K562 (cell line): ENCODE results near the gene RNF4. TPM values are rescaled to one million over a fixed set of nuclear protein-coding genes. Genes with fewer than 3 reads are reported as not detected.

Experiments used
- BCL6 ChIP-seq: fragments of 250-450 bp; sonication (Bioruptor Pico); IDR thresholded peaks from 2 replicates; pipeline ENCODE4 v1.4.0; 2020
- CBFA2T2 ChIP-seq: fragments of 450-650 bp; conservative IDR thresholded peaks from 2 replicates; pipeline ENCODE4 v1.6.1; 2017; ENCODE audit warnings: mild to moderate bottlenecking
- ESRRA ChIP-seq: fragments of 450-650 bp; IDR thresholded peaks from 2 replicates; pipeline ENCODE4 v1.6.1; 2014; ENCODE audit warnings: low read depth, mild to moderate bottlenecking, moderate library complexity, borderline replicate concordance
- FOS ChIP-seq: IDR thresholded peaks from 3 replicates; pipeline ENCODE4 v1.6.1; 2011; ENCODE audit not compliant: insufficient read length; ENCODE audit errors: extremely low read depth
- FOXJ3 ChIP-seq: sonication (generic); formaldehyde crosslinking; IDR thresholded peaks from 2 replicates; pipeline ENCODE4 v1.4.0; 2020; ENCODE audit warnings: mild to moderate bottlenecking, missing genetic modification reagents
- IRF2 ChIP-seq: sonication (generic); formaldehyde crosslinking; IDR thresholded peaks from 2 replicates; pipeline ENCODE4 v1.8.1; 2022; ENCODE audit warnings: mild to moderate bottlenecking, missing genetic modification reagents
- JUNB ChIP-seq: fragments of 450-650 bp; formaldehyde crosslinking; conservative IDR thresholded peaks from 2 replicates; pipeline ENCODE4 v1.4.0; 2020; ENCODE audit warnings: mild to moderate bottlenecking
- MEF2D ChIP-seq: conservative IDR thresholded peaks from 2 replicates; pipeline ENCODE4 v1.6.1; 2016; ENCODE audit warnings: low read depth, missing genetic modification characterization, missing compliant biosample characterization
- MYNN ChIP-seq, 2 experiments: sonication (generic); formaldehyde crosslinking in 1 of 2; IDR thresholded peaks; 2 replicates each; pipeline versions ENCODE4 v1.5.0 to v1.6.1; 2016 to 2020; ENCODE audit warnings: antibody characterized with exemption in 1 of 2, missing genetic modification reagents in 1 of 2
- NR2F6 ChIP-seq: fragments of 450-650 bp; formaldehyde crosslinking; IDR thresholded peaks from 2 replicates; pipeline ENCODE4 v1.4.0; 2020; ENCODE audit warnings: mild to moderate bottlenecking
- PCBP2 ChIP-seq: fragments of 200-400 bp; formaldehyde crosslinking; IDR thresholded peaks from 2 replicates; pipeline ENCODE4 v1.6.1; 2018; ENCODE audit warnings: low read length, low read depth, mild to moderate bottlenecking, moderate library complexity; ENCODE audit not compliant: poor library complexity, severe bottlenecking
- POLR2H ChIP-seq: IDR thresholded peaks from 2 replicates; pipeline ENCODE4 v1.6.1; 2016; ENCODE audit warnings: missing genetic modification characterization, low read depth, mild to moderate bottlenecking, control low read depth, missing compliant biosample characterization, moderate library complexity
- POLR3A ChIP-seq: IDR thresholded peaks from 2 replicates; pipeline ENCODE4 v1.6.1; 2011; ENCODE audit warnings: borderline replicate concordance, mild to moderate bottlenecking, moderate library complexity; ENCODE audit not compliant: insufficient read length, insufficient read depth; ENCODE audit errors: extremely low read depth
- PTTG1 ChIP-seq: fragments of 450-650 bp; IDR thresholded peaks from 2 replicates; pipeline ENCODE4 v1.6.1; 2016; ENCODE audit warnings: low read depth, mild to moderate bottlenecking, missing genetic modification characterization, missing compliant biosample characterization
- RBFOX2 ChIP-seq: fragments of 200-400 bp; formaldehyde crosslinking; IDR thresholded peaks from 2 replicates; pipeline ENCODE4 v1.6.1; 2017; ENCODE audit warnings: low read depth, mild to moderate bottlenecking, low read length, moderate library complexity
- SMAD3 ChIP-seq: fragments of 450-650 bp; formaldehyde crosslinking; conservative IDR thresholded peaks from 2 replicates; pipeline ENCODE4 v1.4.0; 2020; ENCODE audit warnings: mild to moderate bottlenecking
- SMARCA5 ChIP-seq: fragments of 450-650 bp; IDR thresholded peaks from 2 replicates; pipeline ENCODE4 v1.6.1; 2016
- TAF9B ChIP-seq: fragments of 450-650 bp; IDR thresholded peaks from 2 replicates; pipeline ENCODE4 v1.6.1; 2018; ENCODE audit warnings: mild to moderate bottlenecking; ENCODE audit not compliant: partially characterized antibody
- TCF7 ChIP-seq: sonication (generic); IDR thresholded peaks from 2 replicates; pipeline ENCODE4 v1.6.1; 2016; ENCODE audit warnings: antibody characterized with exemption, borderline replicate concordance
- WHSC1 ChIP-seq: IDR thresholded peaks from one replicate; pipeline ENCODE4 v1.6.1; 2012; ENCODE audit warnings: low read length, control low read depth, inconsistent platforms
- ZC3H4 ChIP-seq: sonication (generic); formaldehyde crosslinking; IDR thresholded peaks from 2 replicates; pipeline ENCODE4 v1.9.0; 2021; ENCODE audit warnings: missing genetic modification reagents, borderline replicate concordance
- ZFP1 ChIP-seq: fragments of 450-650 bp; formaldehyde crosslinking; IDR thresholded peaks from 2 replicates; pipeline ENCODE4 v1.4.0; 2020; ENCODE audit warnings: mild to moderate bottlenecking, mixed read lengths
- ZFX ChIP-seq: sonication (generic); formaldehyde crosslinking; IDR thresholded peaks from 2 replicates; pipeline ENCODE4 v1.8.0; 2022; ENCODE audit warnings: mild to moderate bottlenecking, missing genetic modification reagents, moderate library complexity
- ZNF124 ChIP-seq: sonication (generic); formaldehyde crosslinking; IDR thresholded peaks from 2 replicates; pipeline ENCODE4 v1.8.1; 2022; ENCODE audit warnings: missing genetic modification reagents
- ZSCAN29 ChIP-seq: fragments of 450-650 bp; IDR thresholded peaks from 2 replicates; pipeline ENCODE4 v1.6.1; 2017
- polyA plus RNA-seq, 8 experiments: library from polyadenylated mRNA; depleted of rRNA in 4 of 8; stranded (reverse) in 5 of 8; unstranded in 3 of 8; fragments of >200 nt; fragmentation: Nextera tagmentation in 2 of 8; fragmentation: Illumina TruSeq in 1 of 8; extraction: Ambion mirVana in 2 of 8; extraction: Trizol in 1 of 8; gene quantifications; 2 replicates each; pipeline versions ENCODE4 v1.2.1 to v1.2.3, GENCODE V29; 2011 to 2014; ENCODE audit warnings: inconsistent platforms in 1 of 8, missing spikeins in 1 of 8
- total RNA-seq, 7 experiments: library from RNA; depleted of rRNA in 6 of 7; stranded (reverse); fragments of >200 nt in 6 of 7; fragmentation: Illumina TruSeq in 2 of 7; extraction: Trizol in 2 of 7; gene quantifications; 2 replicates each; pipeline versions ENCODE4 v1.2.1 to v1.2.3, GENCODE V29; 2011 to 2021; ENCODE audit warnings: low replicate concordance in 1 of 7
- TF ChIP-seq, protein P1 (sequence below): fragments of 250-450 bp; sonication (Bioruptor Pico); IDR thresholded peaks from 2 replicates; pipeline ENCODE4 v1.8.0; 2022; ENCODE audit warnings: moderate library complexity, mild to moderate bottlenecking, inconsistent platforms
- TF ChIP-seq, protein P2 (sequence below), 2 experiments: IDR thresholded peaks; 2 replicates each; pipeline ENCODE4 v1.6.1; 2011; ENCODE audit warnings: borderline replicate concordance in 1 of 2, control low read depth in 1 of 2, low read depth in 1 of 2, low read length in 1 of 2, mild to moderate bottlenecking in 1 of 2, mixed read lengths in 1 of 2, moderate library complexity in 1 of 2; ENCODE audit not compliant: insufficient read depth in 1 of 2, insufficient read length in 1 of 2, poor library complexity in 1 of 2, severe bottlenecking in 1 of 2; ENCODE audit errors: extremely low read depth in 1 of 2
- TF ChIP-seq, protein P3 (sequence below): fragments of 450-650 bp; IDR thresholded peaks from 2 replicates; pipeline ENCODE4 v1.6.1; 2018; ENCODE audit warnings: mild to moderate bottlenecking, low read depth; ENCODE audit not compliant: partially characterized antibody

RNF4 gene
- total and polyA plus RNA-seq, 9 of the 15 experiments (the other 6 are each of a cell fraction or from before 2014, with no cell fraction given) = 19.2 to 59.3 (median 44.8) TPM

DNA sequence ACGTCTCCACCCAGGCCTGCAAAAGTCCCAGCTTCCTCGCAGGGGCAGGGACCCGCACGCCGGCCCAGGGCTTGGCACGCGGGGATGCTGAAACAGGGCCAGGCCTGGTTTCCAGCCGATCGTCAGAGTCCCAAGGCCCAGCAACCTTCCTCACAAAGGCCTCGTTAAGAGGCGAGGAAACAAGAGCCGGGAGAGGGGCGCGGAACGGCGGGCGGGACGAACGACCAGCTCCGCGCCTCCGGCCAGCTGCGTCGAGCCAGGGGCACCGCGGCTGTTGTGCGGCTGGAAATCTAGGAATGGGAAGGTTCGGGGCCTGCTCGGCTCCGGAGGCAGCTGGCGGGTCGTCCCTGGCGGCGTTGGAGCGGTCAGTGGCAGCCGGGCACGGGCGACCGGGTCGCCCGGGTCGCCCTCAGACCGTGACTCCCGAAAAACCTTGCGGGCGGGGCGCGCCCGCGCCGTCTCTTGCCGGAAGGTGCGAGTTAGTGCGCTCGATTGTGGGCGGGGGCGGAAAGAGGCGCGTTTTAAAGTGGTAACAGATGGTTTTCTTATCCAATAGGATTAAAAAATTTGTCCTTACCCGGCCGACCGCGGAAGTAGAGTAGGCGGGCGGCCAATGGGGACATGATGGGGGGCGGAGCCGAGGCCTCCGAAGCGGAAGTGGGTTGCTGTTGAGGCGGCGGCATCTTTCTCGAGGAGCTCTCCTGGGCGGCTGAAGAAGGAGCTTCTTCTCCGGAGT lies at the start of gene RNF4 (continued):
- no peak for TF ChIP-seq WHSC1
- no peak for TF ChIP-seq BCL6 (CRISPR knock-in tag)
- TF ChIP-seq JUNB (CRISPR knock-in tag) = no peak
- TF ChIP-seq POLR3A = no peak
- no peak for TF ChIP-seq PCBP2
- no peak; the same call in 1 of the 2 replicates for TF ChIP-seq ZC3H4 (CRISPR knock-in tag)
- no peak for TF ChIP-seq FOXJ3 (CRISPR knock-in tag)
- peak; percentile 84 for TF ChIP-seq FOS
- TF ChIP-seq ZNF124 (CRISPR knock-in tag) = no peak
- peak; percentile 69 for TF ChIP-seq POLR2H (tag)
- peak; percentile 77 for TF ChIP-seq ZFX
- peak; percentile 85 for TF ChIP-seq TAF9B
- no peak for TF ChIP-seq IRF2 (CRISPR knock-in tag)
- no peak; the same call in 1 of the 2 replicates for TF ChIP-seq MYNN (IDR thresholded peaks at IDR 0.05)
- TF ChIP-seq MYNN (CRISPR knock-in tag; IDR thresholded peaks at IDR 0.05) = 0 out of 2 replicates have a peak, but pooled peaks have one; percentile 12
- TF ChIP-seq NR2F6 (CRISPR knock-in tag) = no peak
- no peak for TF ChIP-seq TCF7
- TF ChIP-seq MEF2D = no peak
- TF ChIP-seq, protein P1, sequence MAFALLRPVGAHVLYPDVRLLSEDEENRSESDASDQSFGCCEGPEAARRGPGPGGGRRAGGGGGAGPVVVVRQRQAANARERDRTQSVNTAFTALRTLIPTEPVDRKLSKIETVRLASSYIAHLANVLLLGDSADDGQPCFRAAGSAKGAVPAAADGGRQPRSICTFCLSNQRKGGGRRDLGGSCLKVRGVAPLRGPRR (CRISPR knock-in tag) = no peak
- TF ChIP-seq, protein P2, sequence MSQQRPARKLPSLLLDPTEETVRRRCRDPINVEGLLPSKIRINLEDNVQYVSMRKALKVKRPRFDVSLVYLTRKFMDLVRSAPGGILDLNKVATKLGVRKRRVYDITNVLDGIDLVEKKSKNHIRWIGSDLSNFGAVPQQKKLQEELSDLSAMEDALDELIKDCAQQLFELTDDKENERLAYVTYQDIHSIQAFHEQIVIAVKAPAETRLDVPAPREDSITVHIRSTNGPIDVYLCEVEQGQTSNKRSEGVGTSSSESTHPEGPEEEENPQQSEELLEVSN (IDR thresholded peaks at IDR 0.05; ENCODE audit: borderline replicate concordance in 1 of 2, extremely low read depth in 1 of 2, insufficient read depth in 1 of 2, insufficient read length in 1 of 2, low read depth in 1 of 2, low read length in 1 of 2, poor library complexity in 1 of 2, severe bottlenecking in 1 of 2) = peak; percentile 56 to 87
- TF ChIP-seq CBFA2T2 = no peak
- TF ChIP-seq ESRRA = no peak; the same call in 1 of the 2 replicates
- no peak for TF ChIP-seq ZSCAN29
- TF ChIP-seq, protein P3, sequence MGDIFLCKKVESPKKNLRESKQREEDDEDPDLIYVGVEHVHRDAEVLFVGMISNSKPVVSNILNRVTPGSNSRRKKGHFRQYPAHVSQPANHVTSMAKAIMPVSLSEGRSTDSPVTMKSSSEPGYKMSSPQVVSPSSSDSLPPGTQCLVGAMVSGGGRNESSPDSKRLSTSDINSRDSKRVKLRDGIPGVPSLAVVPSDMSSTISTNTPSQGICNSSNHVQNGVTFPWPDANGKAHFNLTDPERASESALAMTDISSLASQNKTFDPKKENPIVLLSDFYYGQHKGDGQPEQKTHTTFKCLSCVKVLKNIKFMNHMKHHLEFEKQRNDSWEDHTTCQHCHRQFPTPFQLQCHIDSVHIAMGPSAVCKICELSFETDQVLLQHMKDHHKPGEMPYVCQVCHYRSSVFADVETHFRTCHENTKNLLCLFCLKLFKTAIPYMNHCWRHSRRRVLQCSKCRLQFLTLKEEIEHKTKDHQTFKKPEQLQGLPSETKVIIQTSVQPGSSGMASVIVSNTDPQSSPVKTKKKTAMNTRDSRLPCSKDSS = no peak
- no peak for TF ChIP-seq ZFP1 (CRISPR knock-in tag)
- peak; percentile 93 for TF ChIP-seq RBFOX2
- no peak for TF ChIP-seq SMARCA5
- TF ChIP-seq SMAD3 = no peak
- no peak for TF ChIP-seq PTTG1
